A549 (cell line): ENCODE results near the gene AFG3L2.

ENCODE experiments used
- BHLHE40 ChIP-seq: IDR thresholded peaks from 2 replicates; pipeline ENCODE4 v1.6.1; 2012; ENCODE audit warnings: low read depth, low read length, inconsistent platforms
- CHD2 ChIP-seq: fragments of 150-350 bp; IDR thresholded peaks from 2 replicates; pipeline ENCODE4 v1.6.1; 2014; ENCODE audit warnings: low read length; ENCODE audit not compliant: partially characterized antibody
- POLR2A ChIP-seq: IDR thresholded peaks from 2 replicates; pipeline ENCODE4 v1.6.1; 2012; ENCODE audit warnings: mild to moderate bottlenecking, low read length
- RAD21 ChIP-seq, 2 experiments: fragments of >200 bp in 1 of 2; sonication (Bioruptor Twin) in 1 of 2; formaldehyde crosslinking in 1 of 2; IDR thresholded peaks in 1 of 2; conservative IDR thresholded peaks in 1 of 2; 2 replicates in 1 of 2; 3 replicates in 1 of 2; pipeline ENCODE4 v1.6.1; 2012 to 2018; ENCODE audit warnings: inconsistent platforms in 1 of 2

- TF ChIP-seq POLR2A (no peak), RAD21 (conservative IDR thresholded peaks at IDR 0.05 in 1 of 2, IDR thresholded peaks at IDR 0.05 in 1 of 2) (no peak), CHD2 (no peak), BHLHE40 (no peak)
These were observed 86.9 kb downstream of the AFG3L2 start for GRCh38 chr18:12290086-12290485.
